HepG2 (cell line): Measurements from ENCODE around the gene ARFGAP3. TPM values are rescaled to one million over a fixed set of nuclear protein-coding genes. Genes with fewer than 3 reads are reported as not detected.

Source experiments
- BCL6 ChIP-seq: IDR thresholded peaks from 2 replicates; pipeline ENCODE4 v1.6.1; 2016; ENCODE audit warnings: missing genetic modification reagents, missing compliant biosample characterization
- FIP1L1 ChIP-seq: fragments of 200-400 bp; formaldehyde crosslinking; IDR thresholded peaks from 2 replicates; pipeline ENCODE4 v1.6.1; 2018; ENCODE audit warnings: low read depth, mild to moderate bottlenecking, low read length, moderate library complexity, borderline replicate concordance; ENCODE audit not compliant: insufficient read depth
- MATR3 ChIP-seq: sonication (generic); formaldehyde crosslinking; IDR thresholded peaks from 2 replicates; pipeline ENCODE4 v1.4.0; 2020; ENCODE audit warnings: missing genetic modification reagents
- MNT ChIP-seq: fragments of 450-650 bp; IDR thresholded peaks from 2 replicates; pipeline ENCODE4 v1.6.1; 2016
- NR2C2 ChIP-seq: sonication (generic); formaldehyde crosslinking; IDR thresholded peaks from 2 replicates; pipeline ENCODE4 v1.4.0; 2020; ENCODE audit warnings: missing genetic modification reagents, mild to moderate bottlenecking, moderate library complexity, borderline replicate concordance
- REST ChIP-seq, 2 experiments: IDR thresholded peaks; 2 replicates each; pipeline ENCODE4 v1.6.1; 2011 to 2012; ENCODE audit warnings: low read length in 2 of 2, borderline replicate concordance in 1 of 2, low read depth in 1 of 2, mild to moderate bottlenecking in 1 of 2, moderate library complexity in 1 of 2
- STAG1 ChIP-seq: sonication (generic); formaldehyde crosslinking; IDR thresholded peaks from 2 replicates; pipeline ENCODE4 v1.4.0; 2020; ENCODE audit warnings: missing genetic modification reagents
- TFE3 ChIP-seq: IDR thresholded peaks from 2 replicates; pipeline ENCODE4 v1.6.1; 2016
- ZNF329 ChIP-seq: sonication (generic); formaldehyde crosslinking; IDR thresholded peaks from 2 replicates; pipeline ENCODE4 v1.9.0; 2021; ENCODE audit warnings: low read depth, mild to moderate bottlenecking, missing genetic modification reagents
- ZNF562 ChIP-seq: sonication (generic); formaldehyde crosslinking; IDR thresholded peaks from 2 replicates; pipeline ENCODE4 v1.8.0; 2022; ENCODE audit warnings: missing genetic modification reagents, borderline replicate concordance
- ZNF598 ChIP-seq: sonication (generic); formaldehyde crosslinking; IDR thresholded peaks from 2 replicates; pipeline ENCODE4 v1.5.1; 2020; ENCODE audit warnings: mild to moderate bottlenecking, missing genetic modification reagents, borderline replicate concordance
- polyA plus RNA-seq, 8 experiments: library from polyadenylated mRNA; depleted of rRNA in 3 of 8; stranded (reverse) in 7 of 8; unstranded in 1 of 8; fragments of >200 nt; fragmentation: Illumina TruSeq in 4 of 8; extraction: Trizol in 4 of 8; gene quantifications; 2 replicates each; pipeline versions ENCODE4 v1.2.1 to v1.2.3, GENCODE V29; 2011 to 2016; ENCODE audit warnings: low read depth in 4 of 8, missing spikeins in 1 of 8, mixed read lengths in 1 of 8; ENCODE audit not compliant: insufficient read depth in 1 of 8
- total RNA-seq, 5 experiments: library from RNA; depleted of rRNA; stranded (reverse); fragments of >200 nt; fragmentation: Illumina TruSeq; extraction: Trizol; gene quantifications; 2 replicates each; pipeline ENCODE4 v1.2.3, GENCODE V29; 2016; ENCODE audit warnings: low read depth in 1 of 5
- TF ChIP-seq, protein P1 (sequence below): sonication (generic); formaldehyde crosslinking; IDR thresholded peaks from 2 replicates; pipeline ENCODE4 v1.4.0; 2020; ENCODE audit warnings: missing genetic modification reagents, borderline replicate concordance

ARFGAP3 gene
- total and polyA plus RNA-seq, 2 of the 13 experiments (the other 11 are each of a cell fraction or from before 2014, with no cell fraction given): 41.7 to 61.6 TPM

DNA sequence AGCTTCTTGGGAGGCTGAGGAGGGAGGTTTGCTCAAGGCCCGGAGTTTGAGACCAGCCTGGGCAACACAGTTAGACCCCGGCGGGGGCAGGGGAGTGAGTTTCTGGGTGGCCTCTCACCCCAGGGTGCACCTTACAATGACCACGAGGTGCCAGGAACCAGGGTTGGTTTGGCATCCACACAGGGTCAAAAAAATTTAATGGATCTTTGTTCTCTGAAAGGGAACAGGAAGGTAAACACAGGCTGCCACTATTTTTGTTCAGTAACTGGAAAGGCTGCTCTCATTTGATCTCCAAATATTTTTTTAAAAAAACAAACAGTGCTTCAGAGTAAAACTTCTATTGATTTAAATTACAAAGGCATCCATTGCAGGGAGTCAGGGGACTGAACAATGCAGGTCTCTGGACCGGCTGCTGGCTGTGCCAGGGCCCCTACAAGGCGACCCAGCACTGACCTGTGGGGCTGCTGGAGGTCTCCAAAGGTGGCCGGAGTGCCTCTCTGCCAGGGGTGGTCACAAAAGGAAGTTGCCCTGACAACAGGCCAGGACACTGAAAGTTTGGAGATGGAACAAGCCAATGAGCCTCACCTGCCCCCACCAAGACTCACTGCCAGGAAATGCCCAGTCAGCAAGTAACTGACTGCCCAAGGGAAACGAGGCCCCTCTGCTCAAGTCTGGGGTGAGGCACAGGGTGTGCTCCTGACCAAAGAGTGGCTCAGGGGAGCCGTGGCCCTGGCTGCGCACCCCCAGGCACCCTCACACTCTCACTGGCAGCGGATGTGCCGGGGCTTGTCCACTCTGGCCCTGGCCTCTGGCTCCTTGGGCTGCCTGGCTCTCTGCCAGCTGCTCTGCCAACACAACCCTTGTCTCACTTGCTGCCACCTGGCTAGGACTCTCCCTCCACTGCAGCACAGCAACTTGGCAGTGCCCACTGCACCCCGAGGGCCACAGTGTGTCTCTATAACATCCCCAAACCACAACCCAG, 51.8 kb downstream of the ARFGAP3 start (continued):
- TF ChIP-seq REST (IDR thresholded peaks at IDR 0.05; ENCODE audit: borderline replicate concordance in 1 of 2, low read depth in 1 of 2, low read length in 2 of 2): no peak
- TF ChIP-seq STAG1 (CRISPR knock-in tag): no peak; the same call in 1 of the 2 replicates
- TF ChIP-seq BCL6 (CRISPR knock-in tag): peak; percentile 81
- no peak for TF ChIP-seq ZNF562 (CRISPR knock-in tag)
- peak; percentile 47 for TF ChIP-seq NR2C2 (CRISPR knock-in tag)
- no peak for TF ChIP-seq MNT
- TF ChIP-seq, protein P1, sequence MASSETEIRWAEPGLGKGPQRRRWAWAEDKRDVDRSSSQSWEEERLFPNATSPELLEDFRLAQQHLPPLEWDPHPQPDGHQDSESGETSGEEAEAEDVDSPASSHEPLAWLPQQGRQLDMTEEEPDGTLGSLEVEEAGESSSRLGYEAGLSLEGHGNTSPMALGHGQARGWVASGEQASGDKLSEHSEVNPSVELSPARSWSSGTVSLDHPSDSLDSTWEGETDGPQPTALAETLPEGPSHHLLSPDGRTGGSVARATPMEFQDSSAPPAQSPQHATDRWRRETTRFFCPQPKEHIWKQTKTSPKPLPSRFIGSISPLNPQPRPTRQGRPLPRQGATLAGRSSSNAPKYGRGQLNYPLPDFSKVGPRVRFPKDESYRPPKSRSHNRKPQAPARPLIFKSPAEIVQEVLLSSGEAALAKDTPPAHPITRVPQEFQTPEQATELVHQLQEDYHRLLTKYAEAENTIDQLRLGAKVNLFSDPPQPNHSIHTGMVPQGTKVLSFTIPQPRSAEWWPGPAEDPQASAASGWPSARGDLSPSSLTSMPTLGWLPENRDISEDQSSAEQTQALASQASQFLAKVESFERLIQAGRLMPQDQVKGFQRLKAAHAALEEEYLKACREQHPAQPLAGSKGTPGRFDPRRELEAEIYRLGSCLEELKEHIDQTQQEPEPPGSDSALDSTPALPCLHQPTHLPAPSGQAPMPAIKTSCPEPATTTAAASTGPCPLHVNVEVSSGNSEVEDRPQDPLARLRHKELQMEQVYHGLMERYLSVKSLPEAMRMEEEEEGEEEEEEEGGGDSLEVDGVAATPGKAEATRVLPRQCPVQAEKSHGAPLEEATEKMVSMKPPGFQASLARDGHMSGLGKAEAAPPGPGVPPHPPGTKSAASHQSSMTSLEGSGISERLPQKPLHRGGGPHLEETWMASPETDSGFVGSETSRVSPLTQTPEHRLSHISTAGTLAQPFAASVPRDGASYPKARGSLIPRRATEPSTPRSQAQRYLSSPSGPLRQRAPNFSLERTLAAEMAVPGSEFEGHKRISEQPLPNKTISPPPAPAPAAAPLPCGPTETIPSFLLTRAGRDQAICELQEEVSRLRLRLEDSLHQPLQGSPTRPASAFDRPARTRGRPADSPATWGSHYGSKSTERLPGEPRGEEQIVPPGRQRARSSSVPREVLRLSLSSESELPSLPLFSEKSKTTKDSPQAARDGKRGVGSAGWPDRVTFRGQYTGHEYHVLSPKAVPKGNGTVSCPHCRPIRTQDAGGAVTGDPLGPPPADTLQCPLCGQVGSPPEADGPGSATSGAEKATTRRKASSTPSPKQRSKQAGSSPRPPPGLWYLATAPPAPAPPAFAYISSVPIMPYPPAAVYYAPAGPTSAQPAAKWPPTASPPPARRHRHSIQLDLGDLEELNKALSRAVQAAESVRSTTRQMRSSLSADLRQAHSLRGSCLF (CRISPR knock-in tag): no peak
- TF ChIP-seq ZNF598: no peak; the same call in 1 of the 2 replicates
- no peak for TF ChIP-seq ZNF329 (CRISPR knock-in tag)
- TF ChIP-seq FIP1L1: no peak
- no peak for TF ChIP-seq MATR3 (CRISPR knock-in tag)
- peak; percentile 82; the same call in 1 of the 2 replicates for TF ChIP-seq TFE3 (CRISPR knock-in tag)
